Tibial nerve (tissue), 4 donors: ENCODE measurements around the gene TBC1D22A.

Source experiments
- CTCF ChIP-seq, 5 experiments: fragments of 200-600 bp in 3 of 5; fragments of 450-650 bp in 2 of 5; sonication (generic) in 3 of 5; IDR thresholded peaks; one replicate each; pipeline ENCODE4 v1.5.1; 2016 to 2019; ENCODE audit warnings: antibody characterized with exemption in 5 of 5, mild to moderate bottlenecking in 3 of 5, moderate library complexity in 2 of 5
- EP300 ChIP-seq, 2 donors: sonication (generic); formaldehyde crosslinking; IDR thresholded peaks; one replicate each; pipeline ENCODE4 v1.6.1; 2017; ENCODE audit warnings: antibody characterized with exemption in 2 of 2, mild to moderate bottlenecking in 1 of 2
- POLR2A ChIP-seq, 2 donors: fragments of 450-650 bp; IDR thresholded peaks; one replicate each; pipeline ENCODE4 v1.6.1; 2017; ENCODE audit warnings: antibody characterized with exemption in 2 of 2, mild to moderate bottlenecking in 2 of 2, moderate library complexity in 2 of 2

GRCh38 chr22:46862418-46863324 lies 100.2 kb downstream of the TBC1D22A start:
- TF ChIP-seq CTCF (IDR thresholded peaks at IDR 0.05) (no peak), EP300 (IDR thresholded peaks at IDR 0.05) (no peak), POLR2A (IDR thresholded peaks at IDR 0.05) (no peak)
